NCI-H2171 treated with DMSO at 0.1 percent for 48 hours (cell line): ENCODE measurements around the gene SLC12A8.
A peak's percentile ranks its signal among the peaks of the same experiment; 100 is the strongest.

Experiments used
- DNase-seq: peaks from one replicate; lab custom pipeline; 2025; lab: John Stamatoyannopoulos, UW

SLC12A8 gene

DNA sequence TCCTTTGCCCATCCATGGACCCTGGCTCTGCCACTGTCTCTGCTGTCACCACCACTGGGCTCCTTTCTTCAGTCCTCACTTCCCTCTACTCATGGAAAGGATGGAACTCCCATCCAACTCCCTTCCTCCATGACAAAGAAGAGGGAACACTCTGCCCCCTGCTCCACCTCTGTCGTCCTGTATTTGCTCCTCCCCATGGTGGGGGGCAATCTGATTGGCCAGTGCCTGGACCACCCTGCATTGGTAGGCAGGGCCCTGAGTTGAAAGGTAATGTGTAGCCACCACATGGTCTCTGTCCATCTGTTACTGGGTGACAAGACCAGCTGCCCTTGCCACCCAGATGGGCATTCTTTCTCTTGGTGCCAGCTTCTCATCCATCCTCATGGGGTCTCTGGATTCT, 136.1 kb downstream of the SLC12A8 start:
- no peak for DNase-seq

DNA sequence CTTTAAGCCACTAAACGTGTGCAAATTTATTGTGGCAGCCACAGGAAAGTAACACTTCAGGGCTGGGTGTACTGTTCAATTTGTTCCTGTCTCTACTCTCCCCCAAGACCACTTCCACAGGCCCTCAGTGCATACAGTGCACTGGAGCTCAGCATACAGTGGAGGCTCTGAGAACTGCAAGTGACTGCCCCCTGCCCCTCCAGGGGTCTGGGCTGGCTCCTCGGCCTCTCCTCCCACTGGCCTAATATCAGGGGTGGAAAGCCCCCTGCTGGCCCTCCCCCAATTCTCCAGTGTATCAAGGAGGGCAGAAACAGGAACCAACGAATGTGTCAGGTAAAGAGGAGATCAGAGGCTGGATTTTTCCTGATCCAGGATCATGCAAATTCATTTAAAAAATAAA, 136.8 kb downstream of the SLC12A8 start:
- DNase-seq = no peak

GRCh38 chr3:125073390-125073905, 139.1 kb downstream of the SLC12A8 start:
- DNase-seq = peak; percentile 40

GRCh38 chr3:125072749-125073389, 139.7 kb downstream of the SLC12A8 start:
- peak; percentile 40 for DNase-seq

- peak; percentile 25 for DNase-seq
Observed at GRCh38 chr3:125072301-125072700, 140.2 kb downstream of the SLC12A8 start.

- DNase-seq = no peak
Observed at GRCh38 chr3:125069968-125070745, 142.4 kb downstream of the SLC12A8 start.

DNA sequence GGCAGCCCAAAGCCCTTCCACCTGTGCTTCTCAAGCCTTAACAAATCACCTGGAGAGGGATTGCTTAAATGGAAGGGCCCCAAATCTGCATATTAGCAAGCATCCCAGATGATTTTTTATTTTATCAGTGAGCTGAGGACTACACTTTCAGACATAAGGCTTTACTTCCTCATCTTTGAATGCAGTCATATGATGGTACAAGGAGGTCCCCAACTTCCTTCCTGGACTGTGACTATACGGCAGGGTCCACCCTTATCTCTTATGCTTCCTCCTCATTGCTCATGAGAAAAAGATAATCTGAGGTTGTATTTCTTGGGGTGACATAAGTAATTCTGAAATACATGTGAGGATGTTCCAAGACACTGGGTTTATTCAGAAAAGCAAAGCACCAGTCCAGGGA, 143.1 kb downstream of the SLC12A8 start:
- no peak for DNase-seq

DNA sequence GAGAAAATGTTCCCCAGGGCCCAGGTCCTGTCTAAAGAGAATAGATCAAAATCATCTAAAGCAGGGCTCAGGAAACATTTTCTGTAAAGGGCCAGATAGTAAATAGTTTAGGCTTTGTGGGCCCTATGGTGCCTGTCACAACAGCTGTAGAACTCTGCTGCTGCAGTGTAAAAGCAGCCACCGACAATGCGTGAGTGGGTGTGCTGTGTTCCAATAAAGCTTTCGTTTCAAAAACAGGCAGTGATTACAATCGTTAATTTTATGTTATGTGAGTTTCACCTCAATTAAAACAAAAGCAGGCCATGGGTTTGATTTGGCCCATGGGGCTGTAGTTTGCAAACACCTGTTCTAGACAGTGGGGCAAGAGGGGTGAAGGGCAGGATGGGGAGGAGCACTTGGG, 144.3 kb downstream of the SLC12A8 start:
- DNase-seq = no peak

DNA sequence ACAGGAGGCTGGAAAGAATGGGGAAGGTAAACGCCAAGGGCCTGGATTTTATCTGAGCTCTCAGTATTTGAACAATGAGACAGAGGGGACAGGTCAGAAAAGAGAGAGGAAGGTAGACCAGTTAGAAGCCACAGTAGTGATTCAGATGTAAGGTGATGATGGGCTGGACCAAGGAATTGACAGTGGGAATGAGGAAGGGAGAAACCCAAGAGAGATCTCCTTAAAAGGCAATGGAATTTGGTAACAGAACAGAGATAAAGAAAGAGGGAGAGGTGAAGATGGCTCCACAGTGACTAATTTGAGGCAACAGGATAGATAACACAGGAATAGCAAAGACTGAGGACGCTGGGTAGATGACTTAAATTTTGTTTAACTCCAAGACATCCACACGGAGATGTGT, 145.3 kb downstream of the SLC12A8 start:
- no peak for DNase-seq

- no peak for DNase-seq
Observed at GRCh38 chr3:125062904-125063618, 149.5 kb downstream of the SLC12A8 start.

DNA sequence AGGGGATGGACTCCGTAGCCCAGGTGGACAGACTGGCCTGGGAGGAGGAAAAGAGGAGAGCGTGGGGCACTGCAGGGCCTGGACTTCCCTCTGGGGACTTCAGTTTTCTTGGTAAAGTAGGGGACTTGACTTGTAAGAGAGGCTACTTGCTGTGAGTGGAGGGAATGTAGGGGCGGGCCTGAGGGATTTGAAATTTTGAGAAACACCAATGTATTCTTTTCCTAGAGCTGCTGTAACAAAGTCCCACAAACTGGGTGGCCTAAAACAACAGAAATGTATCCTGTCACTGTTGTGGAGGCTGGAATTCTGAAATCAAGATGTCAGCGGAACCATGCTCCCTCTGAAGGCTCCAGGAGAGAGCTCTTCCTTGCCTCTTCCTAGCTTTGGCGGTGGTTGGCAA, 150.9 kb downstream of the SLC12A8 start:
- DNase-seq = no peak

DNA sequence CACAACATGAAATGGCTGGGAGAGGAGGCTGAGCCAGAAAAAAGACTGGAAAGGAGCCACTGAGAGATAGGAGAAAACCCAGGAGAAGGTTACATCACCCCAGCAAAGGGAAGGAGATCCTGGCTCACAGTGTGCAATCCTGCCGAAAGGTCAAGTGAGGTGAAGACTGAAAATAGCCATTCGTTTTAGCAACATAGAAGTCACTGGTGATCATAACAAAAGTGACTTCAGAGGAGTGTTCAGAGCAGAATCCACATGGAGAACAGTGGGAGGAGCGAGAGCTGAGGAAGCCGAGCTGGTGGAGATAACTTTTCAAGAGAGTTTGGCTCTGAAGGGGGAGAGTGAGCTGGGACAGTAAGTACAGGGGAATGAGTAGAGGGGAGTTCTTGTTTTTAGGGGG, 151.4 kb downstream of the SLC12A8 start:
- DNase-seq = no peak

DNA sequence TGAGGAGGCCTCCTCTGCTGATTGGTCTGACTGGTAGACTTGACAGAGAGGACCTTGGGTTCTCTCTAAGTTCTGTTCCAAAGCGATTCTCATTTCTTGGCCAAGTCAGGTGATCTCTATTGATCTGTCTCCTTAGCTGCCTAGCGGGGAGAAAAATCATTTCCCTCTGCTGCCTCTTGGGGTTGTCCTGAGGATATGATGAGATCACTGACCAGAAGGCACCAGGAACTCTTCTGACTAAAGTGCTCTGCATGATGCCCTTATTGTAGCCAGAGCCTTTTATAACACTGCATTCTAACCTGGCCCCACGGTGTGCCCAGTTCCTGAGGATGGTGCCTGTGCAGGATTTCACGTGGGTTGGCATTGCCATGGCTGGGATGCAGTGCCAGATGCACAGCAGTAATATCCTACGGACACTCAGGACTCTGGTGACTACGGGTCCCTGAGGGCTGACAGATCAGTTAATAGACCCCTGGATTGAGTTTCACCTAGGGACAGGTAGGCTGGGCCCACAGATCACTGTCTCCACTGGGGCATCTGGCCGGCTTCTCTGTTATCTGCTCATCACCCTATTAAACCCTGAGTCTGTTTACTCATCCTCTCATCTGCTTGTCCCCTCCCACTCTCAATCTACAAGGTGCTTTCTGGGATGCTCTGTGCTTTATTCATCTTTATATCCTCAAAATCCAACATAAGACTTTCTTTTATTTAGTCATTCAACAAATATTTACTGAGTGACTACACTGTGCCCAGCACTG, 152.9 kb downstream of the SLC12A8 start:
- DNase-seq = peak; percentile 16

- no peak for DNase-seq
Observed at GRCh38 chr3:125058959-125059358, 153.6 kb downstream of the SLC12A8 start.

GRCh38 chr3:125058529-125058928, 154.0 kb downstream of the SLC12A8 start:
- DNase-seq = no peak

DNA sequence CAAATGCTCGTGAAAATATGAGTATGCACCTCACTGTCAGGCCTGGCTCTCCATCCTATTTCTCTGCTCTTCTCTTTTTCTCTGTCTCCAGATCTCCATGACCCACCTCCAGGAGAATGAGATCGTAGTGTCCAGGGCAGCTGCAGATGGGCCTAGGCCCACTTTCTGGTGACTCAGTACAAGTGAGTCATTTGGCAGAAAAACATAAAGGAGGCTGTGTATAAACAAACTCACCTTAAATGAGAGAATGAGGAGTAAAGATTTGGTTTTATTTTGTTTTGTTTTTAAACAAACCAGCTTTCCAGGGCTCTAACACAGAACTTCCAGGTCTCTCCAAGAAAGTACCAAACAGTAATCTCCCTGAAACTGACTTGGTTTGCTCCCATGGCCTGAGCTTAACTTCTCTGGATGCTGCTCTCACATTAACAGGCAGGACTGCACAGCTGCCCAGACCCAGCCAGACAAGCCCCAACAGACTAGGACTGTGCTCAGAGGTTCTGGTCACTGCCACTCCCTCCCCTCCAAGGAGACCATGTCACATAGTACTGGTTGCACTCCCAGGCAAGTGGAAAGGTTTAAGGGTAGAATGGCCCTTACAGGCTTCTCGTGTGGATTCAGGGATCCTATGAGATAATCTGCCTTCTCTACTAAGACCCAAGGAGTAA, 155.2 kb downstream of the SLC12A8 start:
- no peak for DNase-seq

- peak; percentile 57 for DNase-seq
Observed at GRCh38 chr3:125055913-125056745, 156.4 kb downstream of the SLC12A8 start, which contains the start of gene HEG1. Gene HEG1, minus strand, starts transcription at chr3:125055997. Its CDS starts 107 bp downstream, at chr3:125055890.

- peak; percentile 49 for DNase-seq
Observed at GRCh38 chr3:125055331-125055912, 157.1 kb downstream of the SLC12A8 start.

DNA sequence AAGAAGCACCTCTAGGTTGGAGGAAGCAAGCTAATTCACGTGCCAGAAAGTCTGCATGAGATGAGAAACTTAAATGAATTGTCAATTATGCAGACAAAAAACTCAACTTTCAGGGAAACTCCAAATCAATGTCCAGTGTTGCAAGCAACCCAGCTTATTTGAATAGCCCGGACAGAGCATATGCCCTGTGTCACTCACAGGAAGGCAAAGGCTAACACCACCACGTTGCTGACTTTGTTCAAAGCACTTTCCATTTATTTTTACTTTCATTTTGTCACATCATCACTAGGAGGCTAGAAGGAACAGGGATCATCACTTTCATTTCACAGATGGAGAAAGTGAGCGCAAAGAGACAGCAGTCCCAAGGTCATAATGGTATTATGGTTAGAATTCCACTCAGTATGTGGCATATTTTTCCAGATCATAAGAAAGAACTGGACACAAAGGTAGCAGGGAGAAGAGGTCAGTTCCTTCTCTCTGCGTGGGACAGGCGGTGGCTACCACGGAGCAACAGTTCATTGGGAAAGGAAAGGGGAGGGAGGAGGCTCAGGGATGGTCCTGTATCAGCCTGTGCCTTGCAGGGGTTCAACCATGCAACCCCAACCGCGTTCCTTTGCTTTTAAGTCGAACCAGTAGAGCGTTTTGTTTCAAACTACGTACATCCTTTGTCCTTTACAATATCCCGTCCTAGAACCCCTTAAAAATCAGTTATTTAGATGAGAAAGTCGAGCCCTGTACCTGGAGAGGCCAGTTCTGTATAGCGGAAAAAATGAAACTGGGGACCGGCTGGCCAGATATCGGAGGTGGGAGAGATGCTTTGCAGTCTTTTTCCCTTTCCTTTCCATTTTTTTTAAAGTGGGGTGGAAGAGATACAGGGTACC, 157.9 kb downstream of the SLC12A8 start:
- no peak for DNase-seq
